Sigmoid colon (tissue), 7 donors: ENCODE measurements around the gene DDR1. TPM values are rescaled to one million over a fixed set of nuclear protein-coding genes. Genes with fewer than 3 reads are reported as not detected.

ENCODE experiments used
- DNase-seq: peaks from one replicate; pipeline ENCODE4 v3.0.0-alpha.2; 2019
- H3K27ac ChIP-seq, 4 donors: fragments of 200-600 bp; sonication (generic); one replicate each; pipeline ENCODE4 v1.5.1; 2016 to 2019; ENCODE audit warnings: mild to moderate bottlenecking in 1 of 4
- H3K27me3 ChIP-seq, 3 donors: fragments of 200-600 bp; sonication (generic); one replicate each; pipeline ENCODE4 v1.5.1; 2019; ENCODE audit warnings: mild to moderate bottlenecking in 1 of 3
- H3K36me3 ChIP-seq, 4 donors: fragments of 200-600 bp; sonication (generic); one replicate each; pipeline ENCODE4 v1.5.1; 2016 to 2019
- H3K4me1 ChIP-seq, 4 donors: fragments of 200-600 bp; sonication (generic); one replicate each; pipeline ENCODE4 v1.5.1; 2017 to 2019
- H3K4me3 ChIP-seq, 4 donors: fragments of 200-600 bp; sonication (generic); one replicate each; pipeline ENCODE4 v1.5.1; 2017 to 2019; ENCODE audit warnings: mild to moderate bottlenecking in 2 of 4, moderate library complexity in 1 of 4
- H3K9me3 ChIP-seq, 4 donors: fragments of 200-600 bp in 3 of 4; sonication (generic) in 3 of 4; one replicate each; pipeline versions ENCODE4 v1.5.1 to v1.6.1; 2013 to 2019
- EP300 ChIP-seq, 4 donors: sonication (generic); formaldehyde crosslinking; IDR thresholded peaks; one replicate each; pipeline ENCODE4 v1.6.1; 2017; ENCODE audit warnings: antibody characterized with exemption in 4 of 4
- POLR2A ChIP-seq, 2 donors: fragments of 450-650 bp; IDR thresholded peaks; one replicate each; pipeline ENCODE4 v1.6.1; 2016; ENCODE audit warnings: antibody characterized with exemption in 2 of 2, mild to moderate bottlenecking in 2 of 2, moderate library complexity in 2 of 2
- POLR2AphosphoS5 ChIP-seq, 4 donors: sonication (generic); formaldehyde crosslinking; IDR thresholded peaks; one replicate each; pipeline ENCODE4 v1.6.1; 2017; ENCODE audit warnings: antibody characterized with exemption in 4 of 4
- WGBS, 2 donors: extraction: QIAGEN DNeasy Blood & Tissue Kit; methylation state at CpG; one replicate each; pipeline ENCODE4 v1.1.7; 2013; 5-methylcytosine and 5-hydroxymethylcytosine counted together
- intact Hi-C: fragments of 100-400 bp; cut with DNase I; formaldehyde crosslinking; loops from one replicate; pipeline ENCODE4 v1.15.1; 2023
- polyA plus RNA-seq, 3 donors: library from polyadenylated mRNA; stranded (reverse); fragments of 200-250 nt; gene quantifications; one replicate each; pipeline ENCODE4 v1.2.3, GENCODE V29; 2013
- total RNA-seq, 4 donors: library from RNA; depleted of rRNA; stranded (reverse); fragments of >200 nt; gene quantifications; one replicate each; pipeline ENCODE4 v1.1.0, GENCODE V29; 2016
- TF ChIP-seq, protein P1 (sequence below), 4 experiments: fragments of 450-650 bp in 3 of 4; fragments of 200-600 bp in 1 of 4; IDR thresholded peaks; one replicate each; pipeline ENCODE4 v1.5.1; 2016 to 2019; ENCODE audit warnings: antibody characterized with exemption in 4 of 4, mild to moderate bottlenecking in 3 of 4, moderate library complexity in 2 of 4
- donor health status: healthy with polysubstance abuse.
- donor health status: Bipolar disorder and iron deficiency.
- donor health status: healthy.

The DDR1 gene
- total and polyA plus RNA-seq, 7 donors: 7.9 to 110 (median 25.2) TPM

- no peaks in the 10 kb centered on the region for H3K9me3 ChIP-seq
- intact Hi-C loops: no loop called here
- TF ChIP-seq POLR2AphosphoS5 (IDR thresholded peaks at IDR 0.05) (no peak), POLR2A (IDR thresholded peaks at IDR 0.05) (no peak), EP300 (IDR thresholded peaks at IDR 0.05) (no peak)
- TF ChIP-seq, protein P1, sequence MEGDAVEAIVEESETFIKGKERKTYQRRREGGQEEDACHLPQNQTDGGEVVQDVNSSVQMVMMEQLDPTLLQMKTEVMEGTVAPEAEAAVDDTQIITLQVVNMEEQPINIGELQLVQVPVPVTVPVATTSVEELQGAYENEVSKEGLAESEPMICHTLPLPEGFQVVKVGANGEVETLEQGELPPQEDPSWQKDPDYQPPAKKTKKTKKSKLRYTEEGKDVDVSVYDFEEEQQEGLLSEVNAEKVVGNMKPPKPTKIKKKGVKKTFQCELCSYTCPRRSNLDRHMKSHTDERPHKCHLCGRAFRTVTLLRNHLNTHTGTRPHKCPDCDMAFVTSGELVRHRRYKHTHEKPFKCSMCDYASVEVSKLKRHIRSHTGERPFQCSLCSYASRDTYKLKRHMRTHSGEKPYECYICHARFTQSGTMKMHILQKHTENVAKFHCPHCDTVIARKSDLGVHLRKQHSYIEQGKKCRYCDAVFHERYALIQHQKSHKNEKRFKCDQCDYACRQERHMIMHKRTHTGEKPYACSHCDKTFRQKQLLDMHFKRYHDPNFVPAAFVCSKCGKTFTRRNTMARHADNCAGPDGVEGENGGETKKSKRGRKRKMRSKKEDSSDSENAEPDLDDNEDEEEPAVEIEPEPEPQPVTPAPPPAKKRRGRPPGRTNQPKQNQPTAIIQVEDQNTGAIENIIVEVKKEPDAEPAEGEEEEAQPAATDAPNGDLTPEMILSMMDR (IDR thresholded peaks at IDR 0.05): no peak
- peaks cover 26 to 89% (median 48%) of the 10 kb centered on the region in 4 donors for H3K36me3 ChIP-seq
- peaks cover 0 to 8% (median 7%) of the 10 kb centered on the region in 4 donors for H3K4me1 ChIP-seq
- no peaks in the 10 kb centered on the region for H3K27me3 ChIP-seq
- no peak overlapping the region for H3K4me3 ChIP-seq
- H3K27ac ChIP-seq: no peak overlapping the region
- no peak for DNase-seq
- 93 to 95% methylated on average over 3 of the region's 3 CpGs for WGBS, 2 donors
These were observed 10.6 kb downstream of the DDR1 start for GRCh38 chr6:30894935-30895334.

GRCh38 chr6:30895343-30895742 lies 11.0 kb downstream of the DDR1 start:
- no peak overlapping the region for H3K27ac ChIP-seq
- no peaks in the 10 kb centered on the region for H3K9me3 ChIP-seq
- peaks cover 26 to 86% (median 48%) of the 10 kb centered on the region in 4 donors for H3K36me3 ChIP-seq
- no peak for TF ChIP-seq POLR2AphosphoS5 (IDR thresholded peaks at IDR 0.05)
- no peak for TF ChIP-seq EP300 (IDR thresholded peaks at IDR 0.05)
- no peak for TF ChIP-seq POLR2A (IDR thresholded peaks at IDR 0.05)
- TF ChIP-seq, protein P1 (IDR thresholded peaks at IDR 0.05): no peak
- no peaks in the 10 kb centered on the region for H3K27me3 ChIP-seq
- no peak overlapping the region for H3K4me3 ChIP-seq
- intact Hi-C loops: no loop called here
- DNase-seq: no peak
- 84 to 85% methylated on average over 10 of the region's 10 CpGs for WGBS, 2 donors
- H3K4me1 ChIP-seq: peaks cover 0 to 4% (median 3%) of the 10 kb centered on the region in 4 donors

- 94 to 96% methylated on average over 13 of the region's 13 CpGs for WGBS, 2 donors
- peaks cover 26 to 79% (median 47%) of the 10 kb centered on the region in 4 donors for H3K36me3 ChIP-seq
- H3K27me3 ChIP-seq: no peaks in the 10 kb centered on the region
- TF ChIP-seq POLR2AphosphoS5 (IDR thresholded peaks at IDR 0.05): no peak
- no peak for TF ChIP-seq EP300 (IDR thresholded peaks at IDR 0.05)
- TF ChIP-seq, protein P1 (IDR thresholded peaks at IDR 0.05): no peak
- TF ChIP-seq POLR2A (IDR thresholded peaks at IDR 0.05): no peak
- no peaks in the 10 kb centered on the region for H3K4me1 ChIP-seq
- intact Hi-C loops: no loop called here
- no peak for DNase-seq
- H3K27ac ChIP-seq: no peak overlapping the region
- H3K9me3 ChIP-seq: no peaks in the 10 kb centered on the region
- no peak overlapping the region for H3K4me3 ChIP-seq
These were observed 12.2 kb downstream of the DDR1 start for GRCh38 chr6:30896541-30896940.

- Histone ChIP-seq H3K27me3 (no peaks in the 10 kb centered on the region), H3K27ac (no peak overlapping the region), H3K9me3 (no peaks in the 10 kb centered on the region), H3K4me3 (no peak overlapping the region), H3K36me3 (peaks cover 20 to 70% (median 42%) of the 10 kb centered on the region in 4 donors), H3K4me1 (no peaks in the 10 kb centered on the region)
- 88 to 94% methylated on average over 16 of the region's 16 CpGs for WGBS, 2 donors
- intact Hi-C loops: no loop called here
- TF ChIP-seq POLR2AphosphoS5 (IDR thresholded peaks at IDR 0.05): no peak
- TF ChIP-seq, protein P1 (IDR thresholded peaks at IDR 0.05): no peak
- no peak for TF ChIP-seq POLR2A (IDR thresholded peaks at IDR 0.05)
- TF ChIP-seq EP300 (IDR thresholded peaks at IDR 0.05): no peak
- no peak for DNase-seq
These were observed 13.6 kb downstream of the DDR1 start for GRCh38 chr6:30897882-30898281.

GRCh38 chr6:30898750-30899360 lies 14.5 kb downstream of the DDR1 start:
- intact Hi-C loops: no loop called here
- Histone ChIP-seq H3K27me3 (no peaks in the 10 kb centered on the region), H3K36me3 (peaks cover 20 to 60% (median 38%) of the 10 kb centered on the region in 4 donors), H3K27ac (no peak overlapping the region), H3K4me1 (no peaks in the 10 kb centered on the region), H3K4me3 (no peak overlapping the region), H3K9me3 (no peaks in the 10 kb centered on the region)
- no peak for DNase-seq
- TF ChIP-seq, protein P1 (IDR thresholded peaks at IDR 0.05): no peak
- TF ChIP-seq EP300 (IDR thresholded peaks at IDR 0.05) (no peak), POLR2A (IDR thresholded peaks at IDR 0.05) (no peak), POLR2AphosphoS5 (IDR thresholded peaks at IDR 0.05) (no peak)
- 85 to 90% methylated on average over 23 of the region's 23 CpGs for WGBS, 2 donors
